ENCODE data around the gene MORN4. TPM values are rescaled to one million over a fixed set of nuclear protein-coding genes. Genes with fewer than 3 reads are reported as not detected.

The MORN4 gene
- 0.76 and 2.9 TPM in 2 replicates for total RNA-seq

GRCh38 chr10:97632949-97633884, at the start of gene MORN4:
MORN4 (minus strand) TSS chr10:97633500; CDS start chr10:97619653, 13,847 bp downstream.

GRCh38 chr10:97640174-97640867, 7.0 kb upstream of the MORN4 start, which contains the start of gene PI4K2A:
PI4K2A (plus strand) TSS chr10:97640671; CDS start chr10:97640743, 72 bp downstream.

GRCh38 chr10:97589479-97589878, 43.8 kb downstream of the MORN4 start, which contains the start of gene C10orf62:
C10orf62 (plus strand) TSS chr10:97589721; CDS start chr10:97589898, 177 bp downstream.

GRCh38 chr10:97584060-97584797, 49.1 kb downstream of the MORN4 start, which contains the start of gene HOGA1:
HOGA1 (plus strand) TSS chr10:97584389; CDS start chr10:97584704, 315 bp downstream.

GRCh38 chr10:97572214-97572989, 60.9 kb downstream of the MORN4 start, which contains the start of gene ANKRD2:
ANKRD2 (plus strand) TSS chr10:97572779; CDS start chr10:97572789, 10 bp downstream.

Other genes with a start within 250 kb of the MORN4 start
- 24.8 and 25.0 TPM in 2 replicates for gene RRP12, start 232.2 kb downstream of the MORN4 start, total RNA-seq
- 491 and 495 TPM in 2 replicates for gene PGAM1, start 207.3 kb downstream of the MORN4 start, total RNA-seq
- gene EXOSC1, start 187.5 kb downstream of the MORN4 start, total RNA-seq: 38.2 and 45.1 TPM in 2 replicates
- 56.7 and 56.8 TPM in 2 replicates for gene ZDHHC16, start 187.3 kb downstream of the MORN4 start, total RNA-seq
- gene MMS19, start 135.1 kb downstream of the MORN4 start, total RNA-seq: 117 and 122 TPM in 2 replicates
- 76.6 and 84.6 TPM in 2 replicates for gene UBTD1, start 134.6 kb downstream of the MORN4 start, total RNA-seq
- gene ANKRD2, start 60.7 kb downstream of the MORN4 start, total RNA-seq: 0.65 and 1.1 TPM in 2 replicates
- 0.33 and 0.38 TPM in 2 replicates for gene HOGA1, start 49.1 kb downstream of the MORN4 start, total RNA-seq
- gene C10orf62, start 43.8 kb downstream of the MORN4 start, total RNA-seq: 0.10 TPM in 1 of 2 replicates, not detected in the other
- 16.2 and 17.3 TPM in 2 replicates for gene PI4K2A, start 7.2 kb upstream of the MORN4 start, total RNA-seq
- gene AVPI1, start 53.7 kb upstream of the MORN4 start, total RNA-seq: 2.9 and 3.9 TPM in 2 replicates
- gene MARVELD1, start 80.2 kb upstream of the MORN4 start, total RNA-seq: 46.7 and 54.4 TPM in 2 replicates
- gene ZFYVE27, start 103.6 kb upstream of the MORN4 start, total RNA-seq: 16.7 and 21.9 TPM in 2 replicates
- not detected in 2 replicates for gene SFRP5, start 138.5 kb upstream of the MORN4 start, total RNA-seq
- gene GOLGA7B, start 216.3 kb upstream of the MORN4 start, total RNA-seq: not detected in 2 replicates

Data from vein endothelial cell (primary cell).